Measurements from ENCODE around the gene BCL2. TPM values are rescaled to one million over a fixed set of nuclear protein-coding genes. Genes with fewer than 3 reads are reported as not detected.

BCL2 gene
- total and polyA plus RNA-seq, 9 of the 15 experiments (the other 6 are each of a cell fraction or from before 2014, with no cell fraction given) = 0.10 to 1.1 (median 0.65) TPM

- H3K27ac ChIP-seq (ENCODE audit: extremely low read depth, low read depth, low read length) = no peak overlapping the region
- no peaks in the 10 kb centered on the region for H4K20me1 ChIP-seq (replicated peaks; ENCODE audit: control insufficient read depth, insufficient read depth, low read length)
- ATAC-seq (no peak), DNase-seq (ENCODE audit: extremely low read depth in 1 of 4, low spot score in 3 of 4) (no peak), FAIRE-seq (no peak)
- intact Hi-C loops (cut with micrococcal nuclease) = no loop called here
- H3K9me3 ChIP-seq (replicated peaks; ENCODE audit: control insufficient read depth, insufficient read depth, low read depth, low read length) = no peaks in the 10 kb centered on the region
- no TSS peak for BruUV-seq (replicated peaks)
- no peaks in the 10 kb centered on the region for H3K4me1 ChIP-seq (replicated peaks in 1 of 2; ENCODE audit: control insufficient read depth in 2 of 2, insufficient read depth in 2 of 2, low read length in 2 of 2)
- TF ChIP-seq MCM3 (IDR thresholded peaks at IDR 0.05) (no peak), EZH2 (IDR thresholded peaks at IDR 0.05; ENCODE audit: borderline replicate concordance, low read depth, low read length) (no peak), CTBP1 (IDR thresholded peaks at IDR 0.05; ENCODE audit: borderline replicate concordance) (no peak), ZNF717 (CRISPR knock-in tag; IDR thresholded peaks at IDR 0.05) (no peak), SMARCE1 (IDR thresholded peaks at IDR 0.05) (no peak)
- peaks cover 0 to 12% of the 10 kb centered on the region in 2 experiments; a peak in 3 of 5 replicates for H3K27me3 ChIP-seq (ENCODE audit: control insufficient read depth in 2 of 2, insufficient read depth in 2 of 2, low read length in 2 of 2)
- no peak overlapping the region for H3K4me3 ChIP-seq
- H3K4me2 ChIP-seq (ENCODE audit: insufficient read depth, low read length) = no peak overlapping the region
- H3K9ac ChIP-seq (ENCODE audit: insufficient read depth in 1 of 2, low read depth in 2 of 2, low read length in 2 of 2) = no peak overlapping the region
- 5% methylated on average over 3 of the region's 3 CpGs for WGBS (ENCODE audit: insufficient coverage, low coverage, missing lambda C conversion rate)
- ChIA-PET POLR2A (interaction anchor here (0.6 kb wide), 1 partner anchor 358 kb away, joined by 3 read pairs; no protein-coding TSS in a partner anchor), CTCF (ENCODE audit: low intra/inter-chr PET ratio) (no interaction called here)
- no peaks in the 10 kb centered on the region for H3K9me1 ChIP-seq (ENCODE audit: control insufficient read depth, insufficient read depth, low read length)
- no peak overlapping the region for H2AFZ ChIP-seq (ENCODE audit: low read depth, low read length)
- in situ Hi-C loops (cut with MboI) = no loop called here
- no peaks in the 10 kb centered on the region for H3K36me3 ChIP-seq (ENCODE audit: control insufficient read depth, insufficient read depth, low read length)
- H3K79me2 ChIP-seq (ENCODE audit: control insufficient read depth, insufficient read depth, low read length) = no peaks in the 10 kb centered on the region
These were observed 64.1 kb downstream of the BCL2 start for GRCh38 chr18:63255435-63255834.

- intact Hi-C loops (cut with micrococcal nuclease) = no loop called here
- POLR2A ChIA-PET = interaction anchor here (0.6 kb wide), 1 partner anchor 358 kb away, joined by 3 read pairs; no protein-coding TSS in a partner anchor
- no peaks in the 10 kb centered on the region for H3K9me3 ChIP-seq (replicated peaks; ENCODE audit: control insufficient read depth, insufficient read depth, low read depth, low read length)
- FAIRE-seq (no peak), DNase-seq (ENCODE audit: extremely low read depth in 1 of 4, low spot score in 3 of 4) (no peak), ATAC-seq (no peak)
- H3K79me2 ChIP-seq (ENCODE audit: control insufficient read depth, insufficient read depth, low read length) = no peaks in the 10 kb centered on the region
- in situ Hi-C loops (cut with MboI) = no loop called here
- H3K4me2 ChIP-seq (ENCODE audit: insufficient read depth, low read length) = no peak overlapping the region
- H3K9ac ChIP-seq (ENCODE audit: insufficient read depth in 1 of 2, low read depth in 2 of 2, low read length in 2 of 2) = no peak overlapping the region
- BruUV-seq (replicated peaks) = no TSS peak
- H3K27me3 ChIP-seq (ENCODE audit: control insufficient read depth in 2 of 2, insufficient read depth in 2 of 2, low read length in 2 of 2) = peaks cover 0 to 12% of the 10 kb centered on the region in 2 experiments; a peak in 3 of 5 replicates
- H3K36me3 ChIP-seq (ENCODE audit: control insufficient read depth, insufficient read depth, low read length) = no peaks in the 10 kb centered on the region
- no peak overlapping the region for H3K27ac ChIP-seq (ENCODE audit: extremely low read depth, low read depth, low read length)
- H2AFZ ChIP-seq (ENCODE audit: low read depth, low read length) = no peak overlapping the region
- H4K20me1 ChIP-seq (replicated peaks; ENCODE audit: control insufficient read depth, insufficient read depth, low read length) = no peaks in the 10 kb centered on the region
- no peak overlapping the region for H3K4me3 ChIP-seq
- no peaks in the 10 kb centered on the region for H3K9me1 ChIP-seq (ENCODE audit: control insufficient read depth, insufficient read depth, low read length)
- 29% methylated on average over 3 of the region's 4 CpGs for WGBS (ENCODE audit: insufficient coverage, low coverage, missing lambda C conversion rate)
- no peaks in the 10 kb centered on the region for H3K4me1 ChIP-seq (replicated peaks in 1 of 2; ENCODE audit: control insufficient read depth in 2 of 2, insufficient read depth in 2 of 2, low read length in 2 of 2)
- CTCF ChIA-PET (ENCODE audit: low intra/inter-chr PET ratio) = no interaction called here
- no peak for TF ChIP-seq TFE3 (CRISPR knock-in tag; IDR thresholded peaks at IDR 0.05)
These were observed 64.7 kb downstream of the BCL2 start for GRCh38 chr18:63254716-63255399.

All from K562 (cell line).